HepG2 (cell line): Measurements from ENCODE around the gene PSD. TPM values are rescaled to one million over a fixed set of nuclear protein-coding genes. Genes with fewer than 3 reads are reported as not detected.

Experiments
- ATAC-seq: fragments of 200-7000 bp; cut with Tn5 transposase; 3 replicates; pipeline ENCODE4 v1.9.1; 2020; ENCODE audit warnings: mild to moderate bottlenecking, moderate library complexity
- BruUV-seq: library from RNA; stranded (reverse); fragments of 400-500 nt; replicated peaks from 2 replicates; lab custom pipeline; 2021; lab: Mats Ljungman, UMichigan
- CTCF ChIA-PET: fragments of 300-600 bp; formaldehyde crosslinking; extraction: SDS; loops from one replicate; lab custom pipeline; 2021; ENCODE audit warnings: low total read pairs, inconsistent platforms, low intra/inter-chr PET ratio; lab: Yijun Ruan, JAX
- POLR2A ChIA-PET: fragments of 350-600 bp; sonication (Branson Sonifier 250); formaldehyde crosslinking; loops from one replicate; lab custom pipeline; 2020; ENCODE audit warnings: antibody characterized with exemption, inconsistent platforms; lab: Yijun Ruan, JAX
- DNase-seq: peaks from one replicate; pipeline ENCODE4 v3.0.0-alpha.2; 2015; ENCODE audit warnings: low spot score
- FAIRE-seq: peaks from 3 replicates; lab custom pipeline; 2011; peaks lifted over from hg19 to GRCh38; lab: Jason Lieb, UNC
- H2AFZ ChIP-seq: one replicate; pipeline ENCODE4 v1.6.1; 2011; ENCODE audit warnings: low read length, inconsistent platforms
- H3K27ac ChIP-seq: fragments of 300-600 bp; 3 replicates; pipeline ENCODE4 v1.8.0; 2011; ENCODE audit warnings: mixed run types, mild to moderate bottlenecking, mixed read lengths, low read length, inconsistent platforms; ENCODE audit not compliant: insufficient read depth; ENCODE audit errors: extremely low read length
- H3K27me3 ChIP-seq, 2 experiments: fragments of 200-600 bp in 1 of 2; 2 replicates in 1 of 2; 3 replicates in 1 of 2; pipeline versions ENCODE4 v1.6.0 to v1.8.0; 2011; ENCODE audit warnings: low read length in 2 of 2, mild to moderate bottlenecking in 2 of 2, moderate library complexity in 2 of 2, inconsistent platforms in 1 of 2; ENCODE audit not compliant: insufficient read depth in 2 of 2, control insufficient read depth in 1 of 2
- H3K36me3 ChIP-seq, 2 experiments: fragments of 200-600 bp in 1 of 2; replicated peaks in 1 of 2; 2 replicates in 1 of 2; 3 replicates in 1 of 2; pipeline versions ENCODE4 v1.5.1 to v1.8.0; 2011; ENCODE audit warnings: low read length in 2 of 2, inconsistent platforms in 1 of 2; ENCODE audit not compliant: insufficient read depth in 2 of 2, control insufficient read depth in 1 of 2
- H3K4me1 ChIP-seq: 2 replicates; pipeline ENCODE4 v1.5.1; 2012; ENCODE audit warnings: low read length, inconsistent platforms; ENCODE audit not compliant: insufficient read depth
- H3K4me2 ChIP-seq: 2 replicates; pipeline ENCODE4 v1.6.0; 2011; ENCODE audit warnings: low read depth, low read length, inconsistent platforms
- H3K4me3 ChIP-seq, 3 experiments: fragments of 200-600 bp in 1 of 3; sonication (generic), shearing (Covaris generic) in 1 of 3; replicated peaks in 1 of 3; 2 replicates each; pipeline ENCODE4 v1.5.1; 2011 to 2016; ENCODE audit warnings: low read length in 3 of 3, inconsistent platforms in 2 of 3, low read depth in 2 of 3, mild to moderate bottlenecking in 2 of 3, control low read depth in 1 of 3, mixed read lengths in 1 of 3; ENCODE audit not compliant: insufficient read depth in 1 of 3
- H3K79me2 ChIP-seq: one replicate; pipeline ENCODE4 v1.6.1; 2011; ENCODE audit warnings: low read length, inconsistent platforms; ENCODE audit not compliant: insufficient read depth
- H3K9ac ChIP-seq: 2 replicates; pipeline ENCODE4 v1.6.0; 2011; ENCODE audit warnings: mild to moderate bottlenecking, low read depth, low read length, inconsistent platforms; ENCODE audit not compliant: insufficient read depth
- H3K9me3 ChIP-seq: 2 replicates; pipeline ENCODE4 v1.5.1; 2012; ENCODE audit warnings: mild to moderate bottlenecking, low read length
- H4K20me1 ChIP-seq: 2 replicates; pipeline ENCODE4 v1.6.0; 2011; ENCODE audit warnings: inconsistent platforms, mild to moderate bottlenecking, low read length, moderate library complexity; ENCODE audit not compliant: insufficient read depth
- ATM ChIP-seq: fragments of 450-650 bp; IDR thresholded peaks from 2 replicates; pipeline ENCODE4 v1.7.1; 2017; ENCODE audit warnings: mild to moderate bottlenecking, borderline replicate concordance
- FOXC1 ChIP-seq: sonication (generic); formaldehyde crosslinking; IDR thresholded peaks from 2 replicates; pipeline ENCODE4 v1.8.0; 2022; ENCODE audit warnings: mild to moderate bottlenecking, missing genetic modification reagents, borderline replicate concordance
- MBD4 ChIP-seq: IDR thresholded peaks from 2 replicates; pipeline ENCODE4 v1.6.1; 2012; ENCODE audit warnings: low read length, inconsistent platforms, borderline replicate concordance
- MEF2D ChIP-seq: sonication (generic); formaldehyde crosslinking; IDR thresholded peaks from 2 replicates; pipeline ENCODE4 v1.5.1; 2020; ENCODE audit warnings: mild to moderate bottlenecking, missing genetic modification reagents
- MYC ChIP-seq: sonication (generic); formaldehyde crosslinking; IDR thresholded peaks from 2 replicates; pipeline ENCODE4 v1.9.0; 2021; ENCODE audit warnings: missing genetic modification reagents, borderline replicate concordance
- NR2F1 ChIP-seq, 2 experiments: fragments of 450-650 bp in 1 of 2; formaldehyde crosslinking in 1 of 2; IDR thresholded peaks; 2 replicates each; pipeline versions ENCODE4 v1.5.0 to v1.6.1; 2016 to 2020; ENCODE audit warnings: mild to moderate bottlenecking in 1 of 2, missing compliant biosample characterization in 1 of 2, missing genetic modification reagents in 1 of 2, moderate library complexity in 1 of 2
- PCBP2 ChIP-seq: fragments of 200-400 bp; formaldehyde crosslinking; optimal IDR thresholded peaks from 2 replicates; pipeline ENCODE3; 2018; ENCODE audit warnings: low read length, low read depth; ENCODE audit not compliant: poor library complexity, severe bottlenecking
- SRF ChIP-seq: IDR thresholded peaks from 2 replicates; pipeline ENCODE4 v1.6.1; 2011; ENCODE audit warnings: mild to moderate bottlenecking, low read depth, low read length, moderate library complexity
- WGBS: methylation state at CpG from one replicate; pipeline ENCODE4 v1.1.6; 2017; ENCODE audit warnings: low lambda C conversion rate; 5-methylcytosine and 5-hydroxymethylcytosine counted together
- in situ Hi-C: cut with HindIII; loops from 2 replicates; pipeline ENCODE4 v1.10.0; 2017; ENCODE audit warnings: low pct_unique_long_range_greater_than_20kb; ENCODE audit not compliant: extremely low pct_ligation_motif_present
- intact Hi-C: fragments of 100-400 bp; cut with micrococcal nuclease; formaldehyde crosslinking; loops from one replicate; pipeline ENCODE4 v1.10.0; 2022; ENCODE audit not compliant: unreplicated experiment
- polyA plus RNA-seq, 8 experiments: library from polyadenylated mRNA; depleted of rRNA in 3 of 8; stranded (reverse) in 7 of 8; unstranded in 1 of 8; fragments of >200 nt; fragmentation: Illumina TruSeq in 4 of 8; extraction: Trizol in 4 of 8; gene quantifications; 2 replicates each; pipeline versions ENCODE4 v1.2.1 to v1.2.3, GENCODE V29; 2011 to 2016; ENCODE audit warnings: low read depth in 4 of 8, missing spikeins in 1 of 8, mixed read lengths in 1 of 8; ENCODE audit not compliant: insufficient read depth in 1 of 8
- total RNA-seq, 5 experiments: library from RNA; depleted of rRNA; stranded (reverse); fragments of >200 nt; fragmentation: Illumina TruSeq; extraction: Trizol; gene quantifications; 2 replicates each; pipeline ENCODE4 v1.2.3, GENCODE V29; 2016; ENCODE audit warnings: low read depth in 1 of 5
- TF ChIP-seq, protein P1 (sequence below): sonication (generic); formaldehyde crosslinking; IDR thresholded peaks from 2 replicates; pipeline ENCODE4 v1.4.0; 2020; ENCODE audit warnings: missing genetic modification reagents, borderline replicate concordance
- TF ChIP-seq, protein P2 (sequence below): sonication (generic); formaldehyde crosslinking; IDR thresholded peaks from 2 replicates; pipeline ENCODE4 v1.4.0; 2020; ENCODE audit warnings: mild to moderate bottlenecking, low read depth, missing genetic modification reagents

The PSD gene
- total and polyA plus RNA-seq, 2 of the 13 experiments (the other 11 are each of a cell fraction or from before 2014, with no cell fraction given), result 0.35 to 0.58 TPM

DNA sequence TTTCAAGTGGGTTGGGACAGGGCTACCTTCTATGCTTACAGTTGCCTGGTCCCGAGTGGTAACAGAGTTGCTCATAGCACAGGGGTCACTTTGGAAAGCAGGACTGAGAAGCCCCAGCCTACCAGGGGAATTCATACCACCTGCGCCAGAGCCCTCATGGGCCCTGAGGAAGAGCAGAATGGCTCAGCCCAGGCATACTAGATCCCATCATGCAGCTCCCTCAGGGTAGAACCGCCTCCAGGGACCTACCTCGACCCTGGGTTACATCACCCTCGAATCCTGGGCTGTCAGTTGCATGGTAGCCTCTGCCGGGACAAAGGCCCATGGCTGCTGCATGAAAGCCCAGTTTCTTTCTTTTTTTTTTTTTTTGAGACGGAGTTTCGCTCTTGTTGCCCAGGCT is 10.9 kb upstream of the PSD start (continued):
- TF ChIP-seq, protein P1, sequence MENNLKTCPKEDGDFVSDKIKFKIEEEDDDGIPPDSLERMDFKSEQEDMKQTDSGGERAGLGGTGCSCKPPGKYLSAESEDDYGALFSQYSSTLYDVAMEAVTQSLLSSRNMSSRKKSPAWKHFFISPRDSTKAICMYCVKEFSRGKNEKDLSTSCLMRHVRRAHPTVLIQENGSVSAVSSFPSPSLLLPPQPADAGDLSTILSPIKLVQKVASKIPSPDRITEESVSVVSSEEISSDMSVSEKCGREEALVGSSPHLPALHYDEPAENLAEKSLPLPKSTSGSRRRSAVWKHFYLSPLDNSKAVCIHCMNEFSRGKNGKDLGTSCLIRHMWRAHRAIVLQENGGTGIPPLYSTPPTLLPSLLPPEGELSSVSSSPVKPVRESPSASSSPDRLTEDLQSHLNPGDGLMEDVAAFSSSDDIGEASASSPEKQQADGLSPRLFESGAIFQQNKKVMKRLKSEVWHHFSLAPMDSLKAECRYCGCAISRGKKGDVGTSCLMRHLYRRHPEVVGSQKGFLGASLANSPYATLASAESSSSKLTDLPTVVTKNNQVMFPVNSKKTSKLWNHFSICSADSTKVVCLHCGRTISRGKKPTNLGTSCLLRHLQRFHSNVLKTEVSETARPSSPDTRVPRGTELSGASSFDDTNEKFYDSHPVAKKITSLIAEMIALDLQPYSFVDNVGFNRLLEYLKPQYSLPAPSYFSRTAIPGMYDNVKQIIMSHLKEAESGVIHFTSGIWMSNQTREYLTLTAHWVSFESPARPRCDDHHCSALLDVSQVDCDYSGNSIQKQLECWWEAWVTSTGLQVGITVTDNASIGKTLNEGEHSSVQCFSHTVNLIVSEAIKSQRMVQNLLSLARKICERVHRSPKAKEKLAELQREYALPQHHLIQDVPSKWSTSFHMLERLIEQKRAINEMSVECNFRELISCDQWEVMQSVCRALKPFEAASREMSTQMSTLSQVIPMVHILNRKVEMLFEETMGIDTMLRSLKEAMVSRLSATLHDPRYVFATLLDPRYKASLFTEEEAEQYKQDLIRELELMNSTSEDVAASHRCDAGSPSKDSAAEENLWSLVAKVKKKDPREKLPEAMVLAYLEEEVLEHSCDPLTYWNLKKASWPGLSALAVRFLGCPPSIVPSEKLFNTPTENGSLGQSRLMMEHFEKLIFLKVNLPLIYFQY (CRISPR knock-in tag), result no peak
- TF ChIP-seq, protein P2, sequence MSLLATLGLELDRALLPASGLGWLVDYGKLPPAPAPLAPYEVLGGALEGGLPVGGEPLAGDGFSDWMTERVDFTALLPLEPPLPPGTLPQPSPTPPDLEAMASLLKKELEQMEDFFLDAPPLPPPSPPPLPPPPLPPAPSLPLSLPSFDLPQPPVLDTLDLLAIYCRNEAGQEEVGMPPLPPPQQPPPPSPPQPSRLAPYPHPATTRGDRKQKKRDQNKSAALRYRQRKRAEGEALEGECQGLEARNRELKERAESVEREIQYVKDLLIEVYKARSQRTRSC (CRISPR knock-in tag), result no peak
- TF ChIP-seq NR2F1 (CRISPR knock-in tag; IDR thresholded peaks at IDR 0.05) (no peak), FOXC1 (CRISPR knock-in tag) (no peak), MBD4 (no peak)
- TF ChIP-seq, all 625 proteins: peak for 0

DNA sequence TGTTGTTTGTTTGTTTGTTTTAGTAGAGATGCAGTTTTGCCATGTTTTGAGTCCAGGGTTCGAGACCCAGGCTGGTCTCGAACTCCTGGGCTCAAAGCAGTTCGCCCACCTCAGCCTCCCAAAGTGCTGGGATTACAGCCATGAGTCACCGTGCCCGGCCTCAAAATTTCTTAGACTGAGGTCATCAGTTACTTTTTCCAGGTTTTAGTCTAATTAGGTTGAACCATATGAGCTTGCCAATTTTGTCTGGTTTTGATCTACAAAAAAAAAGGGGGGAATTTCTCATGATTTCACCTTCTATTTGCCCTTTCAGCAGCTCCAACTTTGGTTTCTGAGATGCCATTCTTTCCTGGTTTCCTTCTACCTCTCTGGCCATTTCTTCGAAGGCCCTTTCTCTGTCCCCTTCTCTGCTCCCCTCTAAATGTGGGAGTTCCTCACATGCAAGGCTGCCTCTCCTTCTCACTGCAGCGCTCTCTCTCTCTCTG is 8.3 kb upstream of the PSD start:
- BruUV-seq, result no TSS peak
- Histone ChIP-seq H3K9ac (no peak overlapping the region), H3K27ac (no peak overlapping the region), H3K4me2 (no peak overlapping the region), H3K4me3 (no peak overlapping the region), H3K27me3 (no peaks in the 10 kb centered on the region; a peak in 1 of 5 replicates), H4K20me1 (no peaks in the 10 kb centered on the region), H3K9me3 (no peaks in the 10 kb centered on the region), H3K36me3 (peaks cover 1 to 14% of the 10 kb centered on the region in 2 experiments; a peak in 3 of 5 replicates), H3K79me2 (peaks cover 1% of the 10 kb centered on the region), H3K4me1 (peaks cover 25% of the 10 kb centered on the region), H2AFZ (no peak overlapping the region)
- WGBS, result 91% methylated on average over 7 of the region's 7 CpGs
- POLR2A ChIA-PET, result no interaction called here
- CTCF ChIA-PET, result no interaction called here
- DNase-seq (no peak), ATAC-seq (no peak), FAIRE-seq (no peak)
- in situ Hi-C loops, result no loop called here
- intact Hi-C loops, result no loop called here
- TF ChIP-seq MYC (CRISPR knock-in tag), result no peak
- no peak for TF ChIP-seq MEF2D (CRISPR knock-in tag)
- no peak for TF ChIP-seq SRF
- TF ChIP-seq ATM, result no peak
- TF ChIP-seq PCBP2, result no peak
